GM12878 (cell line): ENCODE data around the gene DHRS4. TPM values are rescaled to one million over a fixed set of nuclear protein-coding genes. Genes with fewer than 3 reads are reported as not detected.

Source experiments
- ATF7 ChIP-seq: fragments of 450-650 bp; IDR thresholded peaks from 2 replicates; pipeline ENCODE4 v1.6.1; 2016; ENCODE audit warnings: low read depth, mild to moderate bottlenecking
- BACH1 ChIP-seq: fragments of 450-650 bp; IDR thresholded peaks from 2 replicates; pipeline ENCODE4 v1.6.1; 2017; ENCODE audit warnings: mild to moderate bottlenecking, borderline replicate concordance
- BCL3 ChIP-seq: IDR thresholded peaks from 2 replicates; pipeline ENCODE4 v1.6.1; 2011; ENCODE audit warnings: borderline replicate concordance, low read depth, mild to moderate bottlenecking, moderate library complexity, low read length; ENCODE audit not compliant: insufficient read depth, poor library complexity, severe bottlenecking
- BMI1 ChIP-seq: fragments of 450-650 bp; IDR thresholded peaks from 2 replicates; pipeline ENCODE4 v1.6.1; 2016; ENCODE audit warnings: mild to moderate bottlenecking, moderate library complexity, borderline replicate concordance
- CHD1 ChIP-seq: IDR thresholded peaks from 2 replicates; pipeline ENCODE4 v1.6.1; 2012; ENCODE audit warnings: low read depth, low read length, improper control_type of control experiment
- CHD2 ChIP-seq: IDR thresholded peaks from 2 replicates; pipeline ENCODE4 v1.6.1; 2011; ENCODE audit warnings: low read depth, low read length, improper control_type of control experiment, borderline replicate concordance
- CREB1 ChIP-seq: IDR thresholded peaks from 2 replicates; pipeline ENCODE4 v1.6.1; 2012; ENCODE audit warnings: low read depth, mild to moderate bottlenecking, inconsistent platforms
- CREM ChIP-seq: IDR thresholded peaks from 2 replicates; pipeline ENCODE4 v1.6.1; 2014; ENCODE audit warnings: antibody characterized with exemption, low read depth
- HCFC1 ChIP-seq: fragments of 150-350 bp; IDR thresholded peaks from 2 replicates; pipeline ENCODE4 v1.6.1; 2014; ENCODE audit warnings: low read length
- HDGF ChIP-seq: fragments of 450-650 bp; IDR thresholded peaks from 2 replicates; pipeline ENCODE4 v1.6.1; 2016; ENCODE audit warnings: antibody characterized with exemption
- IKZF1 ChIP-seq: fragments of 450-650 bp; conservative IDR thresholded peaks from 2 replicates; pipeline ENCODE4 v1.6.1; 2017; ENCODE audit warnings: antibody characterized with exemption, mild to moderate bottlenecking
- IKZF2 ChIP-seq, 2 experiments: fragments of 450-650 bp; IDR thresholded peaks; 2 replicates each; pipeline ENCODE4 v1.6.1; 2017; ENCODE audit warnings: mild to moderate bottlenecking in 2 of 2, moderate library complexity in 2 of 2
- LARP7 ChIP-seq: fragments of 450-650 bp; IDR thresholded peaks from 2 replicates; pipeline ENCODE4 v1.6.1; 2017; ENCODE audit warnings: mild to moderate bottlenecking
- NFIC ChIP-seq: IDR thresholded peaks from 2 replicates; pipeline ENCODE4 v1.6.1; 2012; ENCODE audit warnings: low read depth, mild to moderate bottlenecking, inconsistent platforms, low read length, moderate library complexity
- NFXL1 ChIP-seq: fragments of 450-650 bp; IDR thresholded peaks from 2 replicates; pipeline ENCODE4 v1.6.1; 2017; ENCODE audit warnings: antibody characterized with exemption, mild to moderate bottlenecking, borderline replicate concordance
- POLR2AphosphoS2 ChIP-seq: IDR thresholded peaks from 2 replicates; pipeline ENCODE4 v1.6.1; 2011; ENCODE audit warnings: low read depth, mild to moderate bottlenecking, low read length, improper control_type of control experiment, moderate library complexity
- RFX5 ChIP-seq: IDR thresholded peaks from 2 replicates; pipeline ENCODE4 v1.6.1; 2011; ENCODE audit warnings: low read depth, low read length, improper control_type of control experiment
- SMC3 ChIP-seq: IDR thresholded peaks from 2 replicates; pipeline ENCODE4 v1.6.1; 2011; ENCODE audit warnings: low read length, improper control_type of control experiment, borderline replicate concordance
- SP1 ChIP-seq: IDR thresholded peaks from one replicate; pipeline ENCODE4 v1.6.1; 2011; ENCODE audit warnings: low read depth, low read length
- TCF7 ChIP-seq: IDR thresholded peaks from 2 replicates; pipeline ENCODE4 v1.6.1; 2014; ENCODE audit warnings: antibody characterized with exemption, borderline replicate concordance
- WRNIP1 ChIP-seq: IDR thresholded peaks from 2 replicates; pipeline ENCODE4 v1.6.1; 2011; ENCODE audit warnings: low read depth, low read length, improper control_type of control experiment, borderline replicate concordance
- YY1 ChIP-seq: IDR thresholded peaks from 2 replicates; pipeline ENCODE4 v1.6.1; 2011; ENCODE audit warnings: low read depth, mild to moderate bottlenecking, low read length
- polyA plus RNA-seq, 11 experiments: library from polyadenylated mRNA; depleted of rRNA in 4 of 11; unstranded in 6 of 11; stranded (reverse) in 5 of 11; fragments of >200 nt; fragmentation: Nextera tagmentation in 4 of 11; fragmentation: Illumina TruSeq in 1 of 11; extraction: Ambion mirVana in 4 of 11; extraction: Trizol in 1 of 11; gene quantifications; 1 replicate in 1 of 11; 2 replicates in 10 of 11; pipeline versions ENCODE4 v1.2.1 to v1.2.3, GENCODE V29; 2011 to 2016; ENCODE audit warnings: inconsistent platforms in 2 of 11, missing spikeins in 2 of 11, low read depth in 1 of 11
- total RNA-seq, 4 experiments: library from RNA; depleted of rRNA in 3 of 4; stranded (reverse); fragments of >200 nt in 3 of 4; fragmentation: Illumina TruSeq in 1 of 4; extraction: Trizol in 1 of 4; gene quantifications; 2 replicates each; pipeline versions ENCODE4 v1.2.1 to v1.2.3, GENCODE V29; 2013 to 2021
- TF ChIP-seq, protein P1 (sequence below): IDR thresholded peaks from 2 replicates; pipeline ENCODE4 v1.6.1; 2012; ENCODE audit warnings: low read depth, low read length, improper control_type of control experiment
- TF ChIP-seq, protein P2 (sequence below): fragments of 450-650 bp; IDR thresholded peaks from 2 replicates; pipeline ENCODE4 v1.6.1; 2016; ENCODE audit warnings: mild to moderate bottlenecking, moderate library complexity, borderline replicate concordance
- TF ChIP-seq, protein P3 (sequence below): IDR thresholded peaks from 2 replicates; pipeline ENCODE4 v1.6.1; 2012; ENCODE audit warnings: low read depth, low read length, improper control_type of control experiment

DHRS4 gene
- total and polyA plus RNA-seq, 10 of the 15 experiments (the other 5 are each of a cell fraction or from before 2014, with no cell fraction given) = 2.4 to 38.1 (median 22.2) TPM

DNA sequence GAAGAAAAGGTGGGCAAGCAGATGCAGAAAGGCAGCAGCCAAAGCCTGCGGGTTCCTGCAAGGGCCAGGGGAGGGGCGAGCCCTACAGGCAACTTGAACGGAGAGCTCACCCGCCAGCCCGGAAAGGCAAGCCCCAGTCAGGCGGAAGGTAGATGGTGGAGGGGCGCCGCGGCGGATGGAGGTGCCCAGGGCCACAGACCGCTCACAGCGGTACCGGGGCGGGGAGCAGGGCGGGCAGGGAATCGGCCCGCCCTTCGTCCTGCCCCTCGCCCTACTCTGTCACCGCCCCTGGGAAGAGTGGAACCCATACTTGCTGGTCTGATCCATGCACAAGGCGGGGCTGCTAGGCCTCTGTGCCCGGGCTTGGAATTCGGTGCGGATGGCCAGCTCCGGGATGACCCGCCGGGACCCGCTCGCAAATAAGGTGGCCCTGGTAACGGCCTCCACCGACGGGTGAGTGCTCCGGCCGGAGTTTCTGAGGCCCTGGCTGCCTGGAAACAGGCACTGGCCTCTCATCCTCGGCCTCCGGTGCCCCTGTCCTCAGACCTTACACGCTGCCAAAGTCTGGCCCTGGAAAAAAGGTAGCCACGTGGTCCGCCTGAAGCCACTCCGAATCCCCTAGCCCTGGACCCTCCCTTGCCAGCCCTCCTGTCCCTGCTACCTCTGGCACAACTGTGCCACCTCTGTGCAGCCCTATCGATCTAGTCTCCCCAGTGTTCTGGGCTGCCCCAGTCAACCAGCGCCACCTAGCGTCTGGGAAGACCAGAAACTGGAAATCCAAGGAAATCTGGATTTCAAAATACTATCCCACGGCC, at the start of gene DHRS4 (continued):
- TF ChIP-seq, protein P1, sequence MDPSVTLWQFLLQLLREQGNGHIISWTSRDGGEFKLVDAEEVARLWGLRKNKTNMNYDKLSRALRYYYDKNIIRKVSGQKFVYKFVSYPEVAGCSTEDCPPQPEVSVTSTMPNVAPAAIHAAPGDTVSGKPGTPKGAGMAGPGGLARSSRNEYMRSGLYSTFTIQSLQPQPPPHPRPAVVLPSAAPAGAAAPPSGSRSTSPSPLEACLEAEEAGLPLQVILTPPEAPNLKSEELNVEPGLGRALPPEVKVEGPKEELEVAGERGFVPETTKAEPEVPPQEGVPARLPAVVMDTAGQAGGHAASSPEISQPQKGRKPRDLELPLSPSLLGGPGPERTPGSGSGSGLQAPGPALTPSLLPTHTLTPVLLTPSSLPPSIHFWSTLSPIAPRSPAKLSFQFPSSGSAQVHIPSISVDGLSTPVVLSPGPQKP = no peak
- no peak for TF ChIP-seq BMI1
- peak; percentile 88 for TF ChIP-seq HDGF
- no peak for TF ChIP-seq HCFC1
- no peak for TF ChIP-seq RFX5
- TF ChIP-seq CHD2 = no peak
- no peak for TF ChIP-seq WRNIP1
- no peak for TF ChIP-seq ATF7
- TF ChIP-seq NFXL1 = no peak
- TF ChIP-seq IKZF1 = peak; percentile 77
- TF ChIP-seq CREB1 = no peak
- TF ChIP-seq POLR2AphosphoS2 = 0 out of 2 replicates have a peak, but pooled peaks have one; percentile 27
- TF ChIP-seq NFIC = no peak
- no peak for TF ChIP-seq CHD1
- no peak for TF ChIP-seq TCF7
- no peak for TF ChIP-seq YY1
- TF ChIP-seq BCL3 = no peak
- TF ChIP-seq, protein P2, sequence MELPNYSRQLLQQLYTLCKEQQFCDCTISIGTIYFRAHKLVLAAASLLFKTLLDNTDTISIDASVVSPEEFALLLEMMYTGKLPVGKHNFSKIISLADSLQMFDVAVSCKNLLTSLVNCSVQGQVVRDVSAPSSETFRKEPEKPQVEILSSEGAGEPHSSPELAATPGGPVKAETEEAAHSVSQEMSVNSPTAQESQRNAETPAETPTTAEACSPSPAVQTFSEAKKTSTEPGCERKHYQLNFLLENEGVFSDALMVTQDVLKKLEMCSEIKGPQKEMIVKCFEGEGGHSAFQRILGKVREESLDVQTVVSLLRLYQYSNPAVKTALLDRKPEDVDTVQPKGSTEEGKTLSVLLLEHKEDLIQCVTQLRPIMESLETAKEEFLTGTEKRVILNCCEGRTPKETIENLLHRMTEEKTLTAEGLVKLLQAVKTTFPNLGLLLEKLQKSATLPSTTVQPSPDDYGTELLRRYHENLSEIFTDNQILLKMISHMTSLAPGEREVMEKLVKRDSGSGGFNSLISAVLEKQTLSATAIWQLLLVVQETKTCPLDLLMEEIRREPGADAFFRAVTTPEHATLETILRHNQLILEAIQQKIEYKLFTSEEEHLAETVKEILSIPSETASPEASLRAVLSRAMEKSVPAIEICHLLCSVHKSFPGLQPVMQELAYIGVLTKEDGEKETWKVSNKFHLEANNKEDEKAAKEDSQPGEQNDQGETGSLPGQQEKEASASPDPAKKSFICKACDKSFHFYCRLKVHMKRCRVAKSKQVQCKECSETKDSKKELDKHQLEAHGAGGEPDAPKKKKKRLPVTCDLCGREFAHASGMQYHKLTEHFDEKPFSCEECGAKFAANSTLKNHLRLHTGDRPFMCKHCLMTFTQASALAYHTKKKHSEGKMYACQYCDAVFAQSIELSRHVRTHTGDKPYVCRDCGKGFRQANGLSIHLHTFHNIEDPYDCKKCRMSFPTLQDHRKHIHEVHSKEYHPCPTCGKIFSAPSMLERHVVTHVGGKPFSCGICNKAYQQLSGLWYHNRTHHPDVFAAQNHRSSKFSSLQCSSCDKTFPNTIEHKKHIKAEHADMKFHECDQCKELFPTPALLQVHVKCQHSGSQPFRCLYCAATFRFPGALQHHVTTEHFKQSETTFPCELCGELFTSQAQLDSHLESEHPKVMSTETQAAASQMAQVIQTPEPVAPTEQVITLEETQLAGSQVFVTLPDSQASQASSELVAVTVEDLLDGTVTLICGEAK = no peak
- TF ChIP-seq IKZF2 (IDR thresholded peaks at IDR 0.05) = peak; percentile 84 to 85
- TF ChIP-seq SMC3 = peak; percentile 40; the same call in 1 of the 2 replicates
- no peak for TF ChIP-seq SP1
- TF ChIP-seq, protein P3, sequence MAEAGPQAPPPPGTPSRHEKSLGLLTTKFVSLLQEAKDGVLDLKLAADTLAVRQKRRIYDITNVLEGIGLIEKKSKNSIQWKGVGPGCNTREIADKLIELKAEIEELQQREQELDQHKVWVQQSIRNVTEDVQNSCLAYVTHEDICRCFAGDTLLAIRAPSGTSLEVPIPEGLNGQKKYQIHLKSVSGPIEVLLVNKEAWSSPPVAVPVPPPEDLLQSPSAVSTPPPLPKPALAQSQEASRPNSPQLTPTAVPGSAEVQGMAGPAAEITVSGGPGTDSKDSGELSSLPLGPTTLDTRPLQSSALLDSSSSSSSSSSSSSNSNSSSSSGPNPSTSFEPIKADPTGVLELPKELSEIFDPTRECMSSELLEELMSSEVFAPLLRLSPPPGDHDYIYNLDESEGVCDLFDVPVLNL = no peak
- peak; percentile 68; the same call in 1 of the 2 replicates for TF ChIP-seq LARP7
- no peak for TF ChIP-seq BACH1
- TF ChIP-seq CREM = no peak
